Stimulated activated CD8-positive, alpha-beta memory T cell treated with anti-CD3 and anti-CD28 coated beads, Interleukin-2, amount 100 ng/mL, for 48 hours (primary cell): ENCODE measurements around the gene TMEM176A.

Experiments
- DNase-seq, 2 donors: peaks; one replicate each; pipeline ENCODE4 v3.0.0-alpha.2; 2020; ENCODE audit warnings: low read depth in 2 of 2

Gene TMEM176A

DNA sequence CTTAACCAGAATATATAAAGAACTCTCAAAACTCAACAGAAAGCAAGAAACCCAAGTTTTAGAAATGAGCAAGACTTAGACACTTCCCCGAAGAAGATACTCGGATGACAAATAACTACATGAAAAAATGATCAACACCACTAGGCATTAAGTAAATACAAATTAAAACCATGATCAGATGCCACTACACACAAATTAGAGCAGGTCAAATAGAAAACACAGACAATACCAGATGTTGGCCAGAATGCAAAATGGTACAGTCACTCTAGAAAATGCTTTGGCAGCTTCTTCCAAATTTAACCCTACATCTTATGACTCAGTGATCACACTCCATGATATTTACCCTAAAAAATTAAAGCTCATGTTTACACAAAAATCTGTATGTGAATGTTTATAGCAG is 18.4 kb downstream of the TMEM176A start:
- DNase-seq = no peak

DNA sequence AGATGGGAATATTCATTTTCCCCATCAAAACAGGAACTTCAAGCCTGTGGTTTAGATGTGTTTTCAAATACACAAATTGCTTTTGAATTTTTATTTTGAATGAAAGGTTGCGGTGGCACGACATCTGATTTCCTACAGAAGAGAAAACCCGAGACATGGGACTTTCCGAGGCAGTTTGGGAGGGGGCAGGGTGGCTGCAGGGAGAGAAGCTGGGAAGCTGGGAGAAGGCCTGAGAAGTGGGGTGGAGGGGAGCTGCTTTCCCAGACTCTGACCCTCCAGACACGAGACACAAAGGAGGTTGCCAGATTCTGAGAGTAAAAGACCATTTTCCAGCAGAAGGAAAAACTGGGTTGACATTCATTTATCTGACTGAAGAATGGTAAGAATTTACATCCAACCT is 19.6 kb downstream of the TMEM176A start:
- no peak for DNase-seq

DNA sequence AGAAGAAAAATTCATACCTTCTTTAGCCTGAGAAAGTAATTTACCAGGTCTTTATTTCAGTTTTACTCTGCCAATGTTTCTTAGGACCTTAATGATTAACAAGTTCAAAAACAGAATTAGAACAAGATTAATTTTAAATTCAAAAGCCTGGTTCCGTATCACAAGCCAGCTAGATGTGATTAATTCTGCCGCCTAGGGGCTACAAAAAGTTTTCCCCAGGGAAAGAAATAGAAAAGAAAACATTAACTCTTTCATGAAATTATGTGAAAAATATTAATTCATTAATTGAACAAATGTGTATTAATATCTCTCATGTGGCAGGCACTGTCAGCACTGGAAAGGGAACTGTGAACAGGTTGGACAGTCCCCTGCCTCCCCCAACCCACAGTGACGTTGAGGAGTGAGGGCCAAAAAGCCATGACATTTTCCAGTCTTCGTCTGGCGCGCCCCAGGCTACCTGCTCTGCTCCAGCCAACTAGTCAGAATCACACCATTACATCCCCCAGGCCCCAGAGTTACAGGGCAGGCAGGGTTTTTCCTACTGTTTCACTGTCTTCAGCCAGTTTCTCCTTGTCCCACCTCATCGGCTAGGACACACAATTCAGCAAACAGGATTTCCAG is 20.1 kb downstream of the TMEM176A start:
- DNase-seq = no peak

DNA sequence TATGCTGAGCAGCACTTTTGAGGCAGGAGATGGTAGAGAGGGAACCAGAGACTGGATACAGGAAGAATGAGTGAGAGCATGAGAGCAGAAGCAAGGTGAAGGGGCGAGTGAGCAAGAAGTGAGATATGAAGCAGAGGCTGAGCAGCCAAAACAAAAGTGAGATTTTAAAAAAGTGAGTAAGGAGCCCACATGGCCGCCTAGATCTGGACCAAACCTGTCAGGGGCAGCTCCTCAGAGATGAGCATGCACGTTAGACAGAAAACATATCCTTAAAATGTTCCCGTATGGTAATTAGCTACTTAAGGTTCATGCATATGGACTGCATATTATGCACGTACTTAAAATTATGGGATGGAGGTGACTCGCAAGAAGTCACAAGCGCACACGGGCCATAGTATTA is 22.5 kb downstream of the TMEM176A start:
- no peak for DNase-seq

DNA sequence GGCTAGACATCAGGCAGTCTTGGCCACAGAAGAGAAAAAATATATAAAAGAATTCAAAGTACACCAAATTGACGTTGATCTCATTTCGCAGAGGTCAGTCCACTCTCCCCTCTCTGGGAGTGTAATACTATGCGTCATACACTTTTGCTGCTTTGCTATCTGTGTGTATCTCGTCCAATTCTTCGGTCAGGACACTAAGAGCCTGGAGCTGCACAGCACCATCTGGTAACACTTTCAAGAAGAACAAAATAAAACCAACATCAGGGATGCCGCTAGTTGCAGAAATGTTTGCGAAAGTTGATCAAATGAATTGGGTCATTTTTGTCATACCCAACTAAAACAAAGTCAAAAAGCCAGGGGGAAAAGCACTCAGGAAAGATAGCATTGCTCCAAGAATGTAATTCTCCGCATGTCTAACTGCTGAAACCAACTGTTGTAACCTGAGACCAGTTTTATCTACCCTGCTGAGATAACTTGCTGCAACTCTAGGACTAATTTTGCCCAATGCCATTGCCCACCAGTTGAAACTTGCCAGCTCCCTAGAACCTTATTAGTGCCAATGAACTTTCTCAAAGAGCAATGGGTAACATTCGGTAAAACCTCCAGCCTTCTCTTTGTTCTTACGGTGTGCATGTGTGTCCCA is 23.0 kb downstream of the TMEM176A start:
- no peak for DNase-seq

DNA sequence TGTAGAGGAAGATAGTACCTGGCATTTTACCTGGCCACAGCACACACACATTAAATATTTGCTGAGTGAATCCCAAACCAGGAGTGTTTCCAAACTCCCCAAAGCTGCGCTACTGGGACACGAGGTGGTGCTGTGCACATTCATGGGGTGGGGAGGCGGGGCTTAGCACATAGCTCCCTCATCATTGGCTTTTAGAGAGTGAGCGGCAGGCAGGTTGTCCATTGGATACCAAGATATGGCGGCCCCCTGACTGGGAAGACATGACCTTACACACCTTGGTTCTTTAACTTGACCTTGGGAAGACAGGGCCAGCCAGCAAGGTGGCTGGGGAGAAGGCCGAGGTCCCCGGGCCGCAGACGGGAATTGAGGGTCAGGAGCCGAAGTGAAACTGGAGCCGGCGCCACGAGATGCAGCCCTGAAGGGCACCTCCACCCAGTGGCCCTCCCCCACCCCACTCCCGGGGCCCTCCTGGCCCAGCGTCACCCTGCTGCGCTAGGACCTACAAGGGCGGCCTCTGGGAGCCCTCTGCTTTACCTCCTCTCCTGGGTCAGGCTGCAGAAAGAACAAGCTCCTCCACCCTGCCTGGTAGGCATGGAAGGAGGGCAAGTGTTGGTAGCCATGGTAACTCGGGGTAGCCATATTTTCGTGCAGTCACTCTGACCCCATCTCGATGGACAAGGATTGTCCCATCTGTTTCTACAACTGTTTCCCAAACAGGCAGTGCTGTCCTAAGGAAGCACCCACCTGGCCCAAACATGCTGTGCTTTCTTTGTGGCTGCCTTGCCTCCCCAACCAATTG is 24.0 kb downstream of the TMEM176A start:
- DNase-seq = no peak

DNA sequence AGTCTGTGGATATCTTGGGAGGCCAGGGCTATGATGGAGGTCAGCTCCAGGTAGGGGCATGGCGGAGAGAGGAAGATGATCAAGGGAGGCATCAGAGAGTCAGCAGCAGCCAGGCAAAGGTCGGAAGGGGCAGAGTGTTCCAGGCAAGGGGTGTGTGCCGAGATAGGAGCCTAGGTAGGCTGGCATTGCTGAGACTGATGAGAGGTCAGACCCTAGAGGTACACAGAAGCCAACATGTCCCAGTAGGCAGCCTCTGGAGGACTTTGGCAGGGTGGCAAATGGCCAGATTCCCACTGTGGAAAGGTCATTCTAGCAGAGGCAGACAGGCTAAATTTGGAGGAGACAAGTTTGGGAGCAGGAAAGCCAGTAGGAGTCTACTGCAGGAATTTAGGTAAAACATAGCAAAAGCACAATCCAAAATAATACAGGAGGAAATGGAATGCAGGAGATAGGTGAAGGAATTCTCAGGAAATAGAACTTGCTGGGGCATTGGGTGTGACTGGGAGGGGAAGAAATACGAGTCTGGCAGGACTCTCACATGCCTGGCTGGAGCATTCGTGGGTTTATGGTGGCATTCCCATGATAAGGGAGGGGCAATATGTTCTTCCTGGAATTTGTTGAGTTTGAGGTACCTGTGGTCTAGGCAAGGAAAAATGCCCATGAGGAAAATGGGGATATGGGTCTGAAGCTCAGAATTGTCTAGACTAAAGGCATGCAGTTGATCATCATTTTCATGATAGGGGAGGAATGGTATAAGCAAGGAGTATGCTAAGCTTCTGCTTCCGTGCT is 25.7 kb downstream of the TMEM176A start:
- DNase-seq = no peak

DNA sequence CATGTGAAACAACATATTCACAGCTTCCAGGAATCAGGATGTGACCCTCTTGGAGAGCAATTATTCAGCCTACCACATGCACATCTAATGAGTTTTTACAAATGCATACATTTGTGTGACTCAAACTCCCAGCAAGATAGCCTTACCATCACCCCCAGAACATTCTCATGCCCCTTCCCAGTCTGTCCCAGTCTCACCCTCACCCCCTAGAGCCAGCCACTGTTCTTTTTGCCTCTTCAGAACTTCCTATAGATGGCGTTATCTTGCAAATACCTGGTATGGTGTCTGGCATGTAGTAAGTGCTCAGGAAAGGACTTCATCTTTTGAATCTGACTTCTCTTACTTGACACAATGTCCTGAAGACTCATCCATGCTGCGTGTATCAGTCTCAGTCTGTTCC is 27.8 kb downstream of the TMEM176A start:
- DNase-seq = no peak

DNA sequence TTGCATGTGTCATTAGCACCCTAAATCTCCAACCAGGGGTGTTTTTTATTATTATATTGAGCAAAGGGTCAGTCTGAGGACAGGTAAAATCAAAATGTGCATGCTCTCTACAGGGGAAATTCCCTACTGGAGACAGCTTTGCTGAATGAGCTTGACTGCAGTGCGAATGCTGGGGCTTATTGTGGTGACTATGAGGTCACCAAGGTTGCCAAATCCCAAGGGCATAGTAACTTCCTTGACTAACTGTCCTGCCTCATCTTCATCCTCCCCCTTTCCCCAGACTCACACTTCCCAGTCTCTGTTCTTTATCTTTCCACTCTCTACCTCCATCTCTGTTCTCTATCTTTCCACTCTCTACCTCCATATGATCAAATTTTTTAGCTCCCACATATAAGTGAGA is 28.9 kb downstream of the TMEM176A start:
- no peak for DNase-seq

DNA sequence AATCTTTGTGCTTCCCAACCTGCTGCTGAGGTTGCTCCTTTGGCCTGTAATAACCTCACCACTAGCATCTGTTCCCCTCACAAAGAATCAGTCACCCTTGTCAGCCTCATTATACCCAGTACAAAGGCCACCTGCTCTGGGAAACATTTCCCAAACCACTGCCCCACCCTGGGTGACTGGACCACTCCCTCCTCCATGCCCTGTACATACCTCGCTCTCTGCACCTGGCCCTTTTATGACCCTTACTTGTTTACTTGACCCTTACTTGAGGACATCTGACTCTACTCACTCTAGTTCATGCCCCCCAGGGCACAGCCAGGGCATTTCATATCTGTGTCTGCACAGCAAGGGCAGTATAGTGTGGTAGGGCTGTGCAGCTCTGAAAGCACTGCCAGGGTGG is 30.4 kb downstream of the TMEM176A start:
- no peak for DNase-seq

DNA sequence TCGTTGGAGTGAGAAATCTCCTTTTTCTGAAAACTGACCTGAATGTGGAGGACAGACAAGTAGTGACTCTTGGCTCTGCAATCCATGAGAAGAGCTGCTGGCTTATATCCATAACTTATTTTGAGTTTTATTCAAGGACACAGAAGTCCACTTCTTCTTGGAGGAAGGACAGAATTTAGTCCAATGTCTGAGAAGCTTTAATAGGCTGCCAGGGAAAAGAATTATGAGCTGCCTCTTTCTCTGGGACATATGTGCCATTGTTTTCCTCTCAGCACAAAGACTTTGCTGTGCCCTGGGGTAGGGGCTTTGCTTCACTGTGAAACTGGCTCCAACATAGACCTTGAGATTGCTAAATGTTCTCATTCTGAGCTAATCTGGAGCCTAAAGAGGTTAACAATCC is 31.3 kb downstream of the TMEM176A start:
- no peak for DNase-seq

DNA sequence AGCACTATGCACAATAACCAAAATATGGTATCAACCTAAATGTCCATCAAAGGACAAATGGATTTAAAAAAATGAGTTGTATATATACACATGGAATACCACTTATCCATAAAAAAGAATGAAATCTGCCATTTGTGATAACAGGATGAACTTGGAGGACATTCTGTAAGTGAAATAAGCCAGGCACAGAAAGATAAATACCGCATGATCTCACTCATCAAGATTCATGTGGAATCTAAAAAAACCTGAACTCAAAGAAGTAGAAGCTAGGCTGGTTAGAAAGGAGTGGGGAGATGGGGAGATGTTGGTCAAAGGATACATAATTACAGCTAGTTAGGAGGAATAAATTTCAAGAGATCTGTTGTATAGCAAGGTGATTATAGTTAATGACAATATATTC is 34.5 kb downstream of the TMEM176A start:
- no peak for DNase-seq

DNA sequence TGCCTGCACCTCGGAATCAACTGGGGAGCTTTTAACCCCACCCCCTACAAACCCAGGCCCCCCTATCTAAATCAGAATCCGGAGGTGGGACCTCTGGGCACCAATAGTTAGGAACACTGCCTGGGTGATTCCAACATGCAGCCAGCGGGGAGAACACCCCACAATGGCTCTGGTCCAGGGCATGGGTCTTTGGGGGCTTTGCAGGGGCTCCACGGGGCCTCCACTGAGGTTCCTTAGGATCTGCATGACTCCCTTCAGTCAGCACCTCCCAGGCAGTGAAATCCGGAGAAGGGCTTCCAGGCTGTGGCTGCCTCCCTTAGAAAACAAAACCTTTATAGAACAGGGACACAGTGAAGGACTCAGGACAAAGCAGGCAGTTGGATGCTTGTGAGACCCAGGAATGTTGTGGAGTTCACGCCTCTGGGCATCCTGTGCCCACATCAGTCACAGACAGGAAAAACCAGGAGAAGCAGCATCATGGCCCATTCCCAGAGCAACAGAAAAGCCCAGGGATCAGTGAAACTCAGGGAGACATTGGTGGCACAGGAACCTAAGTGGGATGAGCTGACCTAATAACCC is 35.2 kb downstream of the TMEM176A start:
- DNase-seq = no peak

DNA sequence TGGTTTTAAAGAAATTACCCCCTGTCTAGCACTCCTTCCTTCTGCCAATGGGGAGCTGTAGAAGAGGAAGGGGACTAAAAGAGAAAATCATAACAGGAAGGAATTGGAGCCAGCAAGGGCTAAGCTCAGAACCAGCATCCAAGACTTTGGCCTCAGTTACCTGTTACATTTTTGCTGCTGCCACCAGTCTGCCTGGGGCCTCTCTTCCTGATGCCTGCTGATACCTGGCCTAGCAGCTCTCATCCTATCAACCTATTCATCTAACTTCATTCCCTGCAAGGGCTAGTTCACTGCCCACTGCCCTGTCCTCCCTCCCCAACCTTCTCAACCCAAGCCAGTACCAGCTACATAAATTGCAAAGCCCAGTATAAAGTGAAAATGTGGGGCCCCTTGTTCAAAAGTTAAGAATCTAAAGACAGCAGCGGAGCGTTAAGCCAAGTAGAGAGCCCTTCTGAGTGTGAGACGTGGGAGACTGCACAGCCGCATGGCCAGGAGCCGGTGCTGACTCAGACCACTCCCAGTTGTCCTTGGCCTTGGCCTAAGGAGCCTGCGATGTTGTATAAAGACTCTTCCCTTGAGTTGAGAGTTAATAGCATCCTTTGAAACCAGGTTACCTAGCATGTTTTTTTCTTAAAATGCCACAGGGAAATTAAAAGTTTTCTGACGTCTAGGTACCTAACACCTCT is 38.5 kb downstream of the TMEM176A start:
- no peak for DNase-seq

DNA sequence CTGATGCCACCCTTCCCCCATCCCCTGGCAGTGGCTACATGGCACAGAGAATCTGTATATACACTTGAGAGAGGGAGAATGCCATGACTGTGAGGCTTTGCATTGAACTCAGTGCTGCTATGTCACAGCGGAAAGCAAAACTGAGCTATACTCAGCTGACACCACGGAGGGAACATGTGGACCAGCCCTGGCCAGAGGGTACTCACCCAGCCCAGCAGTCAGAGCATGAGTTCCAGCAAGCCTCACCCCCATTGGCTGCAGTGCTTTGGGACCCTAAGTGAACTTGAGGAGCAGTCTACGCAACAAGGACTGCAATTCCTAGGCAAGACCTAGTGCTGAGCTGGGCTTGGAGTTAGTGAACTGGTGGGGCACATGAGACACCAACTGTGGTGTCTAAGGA is 41.4 kb downstream of the TMEM176A start:
- no peak for DNase-seq

DNA sequence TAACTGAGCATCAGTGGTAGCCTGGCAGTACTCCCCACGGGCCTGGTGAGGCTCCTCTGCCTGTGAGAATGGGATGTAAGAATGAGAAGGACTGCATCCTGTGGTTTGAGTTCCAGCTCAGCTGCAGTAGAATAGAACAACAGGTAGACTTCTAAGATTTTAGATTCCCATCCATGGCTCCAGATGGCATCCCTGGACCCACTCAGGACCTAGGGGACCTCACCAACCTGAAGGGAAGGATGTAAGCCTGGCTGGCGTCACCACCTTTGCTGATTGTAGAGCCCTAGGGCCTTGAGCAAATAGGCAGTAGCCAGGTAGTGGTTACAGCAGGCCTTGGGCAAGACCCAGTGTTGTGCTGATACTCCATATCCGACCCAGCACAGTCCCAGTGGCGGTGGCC is 42.1 kb downstream of the TMEM176A start:
- no peak for DNase-seq

DNA sequence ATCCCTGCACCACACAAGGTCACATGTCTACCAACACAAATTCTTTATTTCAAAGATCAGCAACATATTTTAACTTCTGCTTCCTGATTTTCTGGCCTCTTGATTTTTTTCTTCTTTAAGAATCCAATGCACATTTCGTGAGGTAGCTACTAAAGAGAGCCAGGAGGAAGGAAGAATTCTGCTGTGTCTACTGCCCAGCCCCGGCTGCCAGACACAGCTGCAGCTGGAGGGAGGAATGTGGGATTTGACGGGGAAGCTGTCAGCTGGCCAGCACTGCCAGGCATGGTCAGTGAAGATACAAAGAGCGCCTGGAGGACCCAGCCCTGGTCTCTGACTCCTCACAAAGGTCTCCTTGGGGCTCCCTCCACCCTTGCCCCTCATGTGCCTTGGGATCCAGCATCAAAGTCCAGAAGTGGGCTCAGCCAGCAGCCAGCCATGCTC is 44.9 kb downstream of the TMEM176A start:
- DNase-seq = no peak

DNA sequence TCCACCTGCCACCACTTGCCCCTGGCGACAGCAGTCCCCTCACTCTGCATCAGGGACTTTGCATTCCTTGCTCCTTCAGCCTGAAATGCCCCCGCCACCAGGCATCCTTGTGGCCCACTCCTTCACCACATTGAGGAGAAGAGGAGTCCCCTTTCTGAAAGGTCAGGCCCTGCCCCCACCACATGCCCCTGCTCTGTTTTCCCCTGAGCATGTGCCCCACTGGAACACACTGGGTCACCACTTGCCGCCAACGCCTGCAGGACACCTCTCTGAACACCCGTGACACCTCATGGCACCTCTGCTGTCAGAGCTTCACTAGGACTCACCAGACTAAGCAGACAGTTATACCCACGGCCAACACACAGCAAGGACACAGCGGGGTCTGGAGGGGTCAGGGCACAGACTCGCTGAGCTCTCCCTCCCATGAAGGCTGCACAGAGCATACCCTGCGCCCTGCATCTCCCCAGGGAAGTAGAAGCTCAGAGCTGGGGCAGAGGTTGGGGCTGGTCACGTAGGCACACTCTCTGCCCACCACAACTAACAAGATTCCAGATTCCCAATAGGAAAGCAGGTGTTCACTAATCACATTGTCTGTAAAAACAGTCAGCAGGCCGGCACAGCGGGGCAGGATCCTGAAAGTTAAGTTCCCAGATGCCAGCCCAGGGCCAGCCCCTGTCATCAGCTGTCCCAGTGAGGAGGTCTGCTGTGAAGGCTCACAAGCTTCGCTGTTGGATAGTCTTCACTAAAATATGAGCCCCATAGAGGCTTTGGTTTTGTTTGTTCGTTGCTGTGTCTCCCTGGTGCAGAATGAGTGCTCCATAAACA is 45.9 kb downstream of the TMEM176A start:
- DNase-seq = no peak

DNA sequence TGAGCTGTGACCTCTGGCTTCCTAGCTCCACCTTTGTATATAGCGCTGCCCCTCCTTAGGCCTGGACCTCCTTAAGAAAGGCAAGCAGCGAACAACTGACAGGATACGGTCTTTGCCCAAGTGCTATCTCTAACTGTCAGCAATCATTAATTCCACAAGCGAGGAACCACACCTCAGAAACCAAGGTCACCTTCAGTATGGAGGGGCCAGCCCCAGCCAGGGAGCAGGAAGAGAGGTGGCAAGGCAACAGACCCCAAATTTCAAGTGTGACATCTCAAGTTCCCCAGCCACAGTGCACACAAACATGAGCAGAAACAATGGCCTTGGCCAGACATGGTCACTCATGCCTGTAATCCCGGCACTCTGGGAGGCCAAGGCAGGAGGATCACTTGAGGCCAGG is 47.0 kb downstream of the TMEM176A start:
- no peak for DNase-seq

DNA sequence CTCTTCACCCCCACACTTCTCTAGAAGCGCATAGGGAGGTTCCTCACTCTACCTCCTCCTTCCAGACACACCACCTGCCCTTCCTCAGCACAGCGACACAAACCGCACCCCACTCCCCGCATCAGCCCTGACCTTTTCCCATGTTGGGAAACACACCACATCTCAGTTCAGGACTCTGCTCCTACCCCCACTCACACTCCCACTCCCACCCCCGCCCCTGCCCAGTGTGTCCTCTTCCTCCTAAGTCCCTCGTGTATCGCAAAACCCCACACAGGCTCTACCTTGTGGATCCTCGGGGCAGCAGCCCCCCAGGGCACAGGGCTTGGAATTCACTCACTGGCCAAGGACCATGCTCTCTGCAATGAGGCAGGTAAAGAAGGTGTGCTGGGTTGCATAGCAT is 47.5 kb downstream of the TMEM176A start:
- DNase-seq = no peak
